DND-41 (cell line): ENCODE measurements around the gene GPR161.
A peak's percentile ranks its signal among the peaks of the same experiment; 100 is the strongest.

Experiments used
- ATAC-seq: fragments of 200-7000 bp; cut with Tn5 transposase; 3 replicates; pipeline ENCODE4 v1.9.1; 2021; ENCODE audit warnings: low read depth; ENCODE audit not compliant: insufficient read depth
- DNase-seq: peaks from one replicate; pipeline ENCODE4 v3.0.0-alpha.2; 2020
- H2AFZ ChIP-seq: 2 replicates; pipeline ENCODE4 v1.6.0; 2012; ENCODE audit warnings: low read depth, low read length
- H3K27ac ChIP-seq: 2 replicates; pipeline ENCODE4 v1.5.1; 2012; ENCODE audit warnings: low read length, inconsistent platforms
- H3K27me3 ChIP-seq: fragments of 200-600 bp; sonication (generic); 2 replicates; pipeline ENCODE4 v1.6.0; 2012; ENCODE audit warnings: low read length, mild to moderate bottlenecking, inconsistent platforms; ENCODE audit not compliant: insufficient read depth, poor library complexity
- H3K36me3 ChIP-seq: 2 replicates; pipeline ENCODE4 v1.5.1; 2012; ENCODE audit warnings: low read length, inconsistent platforms; ENCODE audit not compliant: insufficient read depth
- H3K4me1 ChIP-seq: 2 replicates; pipeline ENCODE4 v1.5.1; 2012; ENCODE audit warnings: mild to moderate bottlenecking, low read length; ENCODE audit not compliant: insufficient read depth
- H3K4me2 ChIP-seq: 2 replicates; pipeline ENCODE4 v1.6.0; 2012; ENCODE audit warnings: mild to moderate bottlenecking, moderate library complexity, low read length, inconsistent platforms; ENCODE audit not compliant: insufficient read depth
- H3K4me3 ChIP-seq, 2 experiments: fragments of 200-600 bp in 1 of 2; shearing (Covaris generic) in 1 of 2; 2 replicates each; pipeline ENCODE4 v1.5.1; 2012 to 2016; ENCODE audit warnings: inconsistent platforms in 2 of 2, low read length in 2 of 2, mild to moderate bottlenecking in 2 of 2, low read depth in 1 of 2, moderate library complexity in 1 of 2
- H3K79me2 ChIP-seq: 2 replicates; pipeline ENCODE4 v1.6.0; 2012; ENCODE audit warnings: low read length, inconsistent platforms; ENCODE audit not compliant: insufficient read depth
- H3K9ac ChIP-seq: 2 replicates; pipeline ENCODE4 v1.6.0; 2012; ENCODE audit warnings: low read depth, mild to moderate bottlenecking, inconsistent platforms, low read length, moderate library complexity
- H3K9me3 ChIP-seq: 2 replicates; pipeline ENCODE4 v1.5.1; 2012; ENCODE audit warnings: low read length, moderate library complexity, mild to moderate bottlenecking, inconsistent platforms; ENCODE audit not compliant: insufficient read depth, severe bottlenecking
- H4K20me1 ChIP-seq: 2 replicates; pipeline ENCODE4 v1.6.0; 2012; ENCODE audit warnings: low read length; ENCODE audit not compliant: insufficient read depth
- CTCF ChIP-seq: IDR thresholded peaks from 2 replicates; pipeline ENCODE4 v1.5.1; 2012; ENCODE audit warnings: borderline replicate concordance, low read length, moderate library complexity, mild to moderate bottlenecking; ENCODE audit not compliant: poor library complexity, severe bottlenecking; ENCODE audit errors: extremely low read depth
- EZH2 ChIP-seq: IDR thresholded peaks from 3 replicates; pipeline ENCODE4 v1.6.1; 2012; ENCODE audit warnings: borderline replicate concordance, low read depth, mild to moderate bottlenecking, moderate library complexity, low read length, inconsistent platforms; ENCODE audit not compliant: severe bottlenecking

Gene GPR161

GRCh38 chr1:168139070-168139469 lies 2.3 kb upstream of the GPR161 start:
- no peak overlapping the region for H3K4me2 ChIP-seq
- TF ChIP-seq EZH2 (no peak), CTCF (no peak)
- no peak overlapping the region for H3K9ac ChIP-seq
- no peak for ATAC-seq
- H3K27me3 ChIP-seq: no peaks in the 10 kb centered on the region
- H3K27ac ChIP-seq: no peak overlapping the region
- H4K20me1 ChIP-seq: no peaks in the 10 kb centered on the region
- H3K4me1 ChIP-seq: peaks cover 27% of the 10 kb centered on the region
- H3K9me3 ChIP-seq: no peaks in the 10 kb centered on the region
- no peak overlapping the region for H2AFZ ChIP-seq
- H3K79me2 ChIP-seq: no peaks in the 10 kb centered on the region
- no peaks in the 10 kb centered on the region for H3K36me3 ChIP-seq
- no peak for DNase-seq
- H3K4me3 ChIP-seq: no peak overlapping the region

DNA sequence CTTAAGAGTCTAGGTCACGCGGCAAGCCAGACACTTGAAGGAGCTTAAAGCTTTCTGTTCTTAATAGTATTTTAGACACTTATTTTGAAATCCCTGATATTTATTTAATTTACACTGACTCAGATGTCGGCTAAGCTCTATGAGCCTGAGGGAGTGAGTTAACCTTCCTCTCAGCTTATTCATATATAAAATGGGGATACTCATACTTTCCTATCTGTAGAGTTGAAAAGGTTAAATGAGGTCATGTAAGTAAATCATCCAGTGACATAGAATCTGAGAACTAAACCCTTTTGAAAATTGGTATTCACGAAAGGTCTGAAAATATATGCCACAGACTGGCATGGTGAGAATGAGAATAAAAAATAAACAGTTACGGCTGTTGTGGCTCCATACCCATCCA lies 1.4 kb upstream of the GPR161 start:
- TF ChIP-seq EZH2 (no peak), CTCF (no peak)
- Histone ChIP-seq H4K20me1 (no peaks in the 10 kb centered on the region), H3K4me2 (no peak overlapping the region), H3K27me3 (no peaks in the 10 kb centered on the region), H2AFZ (no peak overlapping the region), H3K79me2 (no peaks in the 10 kb centered on the region), H3K27ac (no peak overlapping the region), H3K4me3 (no peak overlapping the region), H3K9me3 (no peaks in the 10 kb centered on the region), H3K4me1 (peaks cover 27% of the 10 kb centered on the region), H3K36me3 (no peaks in the 10 kb centered on the region), H3K9ac (no peak overlapping the region)
- DNase-seq (no peak), ATAC-seq (no peak)

GRCh38 chr1:168137515-168137821 lies 738 bp upstream of the GPR161 start:
- Histone ChIP-seq H3K27ac (no peak overlapping the region), H3K36me3 (no peaks in the 10 kb centered on the region), H3K9ac (peak overlapping the region; percentile 33; the same call in 1 of the 2 replicates), H4K20me1 (no peaks in the 10 kb centered on the region), H2AFZ (peak overlapping the region; percentile 84), H3K27me3 (no peaks in the 10 kb centered on the region), H3K4me1 (peaks cover 27% of the 10 kb centered on the region), H3K79me2 (no peaks in the 10 kb centered on the region), H3K4me2 (peak overlapping the region; percentile 97), H3K4me3 (peak overlapping the region in 1 of 2 experiments; percentile 51; a peak in 2 of 4 replicates), H3K9me3 (no peaks in the 10 kb centered on the region)
- no peak for TF ChIP-seq CTCF
- no peak for TF ChIP-seq EZH2
- ATAC-seq: no peak
- DNase-seq: no peak

DNA sequence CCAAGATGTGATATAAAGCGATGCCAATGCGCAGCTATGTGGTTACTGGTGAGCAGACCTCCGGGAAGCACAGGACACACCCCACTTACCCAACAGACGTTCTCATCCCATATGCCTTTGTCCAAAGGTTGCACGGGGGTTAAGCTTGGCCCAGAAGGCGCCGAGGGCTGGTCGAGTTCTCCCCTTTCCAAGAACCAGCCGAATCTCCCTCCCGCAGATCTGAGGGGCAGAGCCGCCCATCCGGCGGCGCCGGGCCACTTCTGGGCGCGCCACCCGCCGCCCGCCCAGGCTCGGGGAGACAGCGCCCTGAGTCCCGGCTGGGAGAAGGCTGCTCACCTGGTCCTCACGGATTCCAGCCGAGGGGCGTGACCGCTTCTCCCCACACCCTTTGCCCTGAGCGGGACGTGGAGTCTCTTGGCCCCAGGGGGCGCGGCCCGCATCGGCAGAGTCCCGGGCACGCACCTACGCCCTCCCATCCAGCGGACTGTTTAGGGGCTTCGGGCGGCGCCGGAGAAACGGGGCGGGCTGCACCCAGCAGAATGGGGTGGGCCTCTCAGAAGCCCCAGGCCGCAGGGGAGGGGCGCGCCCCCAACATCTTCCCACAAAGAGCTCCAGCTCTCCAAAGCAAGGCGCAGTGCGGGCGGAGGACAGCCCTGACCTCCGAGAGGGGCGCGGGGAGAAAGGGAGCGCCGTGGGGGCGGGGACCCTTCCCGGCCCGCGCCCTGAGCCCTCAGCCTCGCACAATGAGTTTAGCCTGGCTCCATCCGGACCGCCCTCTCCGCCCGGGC lies 615 bp downstream of the GPR161 start:
- Histone ChIP-seq H3K9me3 (no peaks in the 10 kb centered on the region), H3K4me1 (peaks cover 27% of the 10 kb centered on the region), H3K36me3 (no peaks in the 10 kb centered on the region), H3K9ac (peak overlapping the region; percentile 78), H3K4me2 (peak overlapping the region; percentile 97), H2AFZ (peak overlapping the region; percentile 92), H3K4me3 (peak overlapping the region; percentile 66 to 78), H4K20me1 (no peaks in the 10 kb centered on the region), H3K79me2 (no peaks in the 10 kb centered on the region), H3K27me3 (no peaks in the 10 kb centered on the region), H3K27ac (no peak overlapping the region; the same call in 1 of the 2 replicates)
- TF ChIP-seq CTCF (no peak), EZH2 (no peak)
- peak; percentile 38 for DNase-seq
- peak; percentile 78 for ATAC-seq
